WTC11 (cell line): ENCODE results near the gene SAP25. TPM values are rescaled to one million over a fixed set of nuclear protein-coding genes. Genes with fewer than 3 reads are reported as not detected.
"Not testable (repeated sequence)": the region's sequence is repeated elsewhere in the genome, so short reads cannot be mapped to it uniquely, and the experiment has no call there.

Source experiments
- ATAC-seq: fragments of 200-7000 bp; cut with Tn5 transposase; 2 replicates; pipeline ENCODE4 v1.10.0; 2021; ENCODE audit warnings: mild to moderate bottlenecking, moderate library complexity
- CTCF ChIA-PET: fragments of 300-600 bp; sonication (Branson Sonifier 250); formaldehyde crosslinking; loops from one replicate; lab custom pipeline; 2021; ENCODE audit warnings: antibody characterized with exemption; lab: Charles Lee
- POLR2A ChIA-PET: fragments of 350-600 bp; sonication (Branson Sonifier 250); formaldehyde crosslinking; loops from one replicate; lab custom pipeline; 2021; ENCODE audit warnings: antibody characterized with exemption; lab: Charles Lee
- DNase-seq: peaks from one replicate; pipeline ENCODE4 v3.0.0; 2021; ENCODE audit warnings: low spot score
- H3K27ac Mint-ChIP-seq: 2 replicates; pipeline ENCODE4 v1.8.0; 2021; ENCODE audit warnings: mixed read lengths
- H3K27me3 Mint-ChIP-seq: 2 replicates; pipeline ENCODE4 v1.8.0; 2021; ENCODE audit warnings: low read depth, mild to moderate bottlenecking, moderate library complexity, mixed read lengths
- H3K36me3 Mint-ChIP-seq: 2 replicates; pipeline ENCODE4 v1.8.0; 2021; ENCODE audit warnings: mixed read lengths
- H3K4me1 Mint-ChIP-seq: 2 replicates; pipeline ENCODE4 v1.8.0; 2022; ENCODE audit warnings: mixed read lengths
- H3K4me3 Mint-ChIP-seq: 2 replicates; pipeline ENCODE4 v1.8.0; 2021; ENCODE audit warnings: mild to moderate bottlenecking, moderate library complexity, mixed read lengths
- H3K9me3 Mint-ChIP-seq: 2 replicates; pipeline ENCODE4 v1.8.0; 2021; ENCODE audit warnings: mixed read lengths
- ATF2 ChIP-seq: sonication (generic); formaldehyde crosslinking; IDR thresholded peaks from 2 replicates; pipeline ENCODE4 v1.8.1; 2022; ENCODE audit warnings: low read depth, missing genetic modification reagents, borderline replicate concordance
- CREM ChIP-seq: sonication (generic); formaldehyde crosslinking; IDR thresholded peaks from 2 replicates; pipeline ENCODE4 v1.8.1; 2022; ENCODE audit warnings: mild to moderate bottlenecking, missing genetic modification reagents, moderate library complexity
- HMGA2 ChIP-seq: fragments of 250-450 bp; sonication (Bioruptor Pico); IDR thresholded peaks from 2 replicates; pipeline ENCODE4 v1.4.0; 2021; ENCODE audit warnings: mild to moderate bottlenecking, moderate library complexity
- PREB ChIP-seq: sonication (generic); formaldehyde crosslinking; IDR thresholded peaks from 2 replicates; pipeline ENCODE4 v1.8.1; 2022; ENCODE audit warnings: mild to moderate bottlenecking, missing genetic modification reagents, moderate library complexity, borderline replicate concordance
- total RNA-seq: library from RNA; stranded (reverse); gene quantifications from 3 replicates; pipeline ENCODE4 v1.2.3, GENCODE V29; 2021

The SAP25 gene
- total RNA-seq, 1 experiment from 2014 or later: 9.3 TPM

DNA sequence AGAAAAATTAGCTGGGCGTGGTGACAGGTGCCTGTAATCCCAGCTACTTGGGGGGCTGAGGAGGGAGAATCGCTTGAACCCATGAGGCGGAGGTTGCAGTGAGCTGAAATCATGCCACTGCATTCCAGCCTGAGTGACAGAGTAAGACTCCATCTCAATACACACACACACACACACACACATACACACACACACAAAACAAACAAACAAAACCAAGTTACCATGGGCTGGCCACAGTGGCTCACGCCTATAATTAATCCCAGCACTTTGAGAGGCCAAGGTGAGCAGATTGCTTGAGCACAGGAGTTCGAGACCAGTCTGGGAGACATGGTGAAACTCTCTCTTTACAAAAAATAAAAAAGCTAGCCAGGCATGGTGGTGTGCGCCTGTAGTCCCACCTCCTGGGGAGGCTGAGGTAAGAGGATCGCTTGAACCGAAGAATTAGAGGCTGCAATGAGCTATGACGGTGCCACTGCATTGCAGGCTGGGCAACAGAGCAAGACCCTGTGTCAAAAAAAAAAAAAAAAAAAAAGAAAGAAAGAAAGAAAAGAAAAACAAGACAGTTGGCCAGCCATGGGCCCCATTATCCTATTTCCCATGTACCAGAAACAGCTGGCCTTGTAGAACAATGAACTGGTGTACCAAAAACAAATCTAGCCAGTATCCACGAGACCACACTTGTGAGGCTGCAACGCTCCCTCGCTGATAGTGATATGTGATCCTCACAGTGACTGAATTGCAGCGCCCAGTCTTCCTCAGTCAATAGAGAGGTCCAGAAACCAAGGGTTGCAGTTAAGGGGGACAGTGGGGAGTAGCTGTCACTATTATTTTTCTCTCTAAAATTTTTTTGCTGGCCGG lies 41.3 kb downstream of the SAP25 start (continued):
- no peak for TF ChIP-seq PREB
- no peak for TF ChIP-seq HMGA2
- no peak for TF ChIP-seq CREM
- TF ChIP-seq ATF2 (CRISPR knock-in tag): no peak

- H3K4me1 Mint-ChIP-seq, ATAC-seq, H3K36me3 Mint-ChIP-seq, POLR2A ChIA-PET, H3K27me3 Mint-ChIP-seq, H3K9me3 Mint-ChIP-seq, H3K27ac Mint-ChIP-seq, DNase-seq, H3K4me3 Mint-ChIP-seq: not testable (repeated sequence)
- CTCF ChIA-PET: interaction anchor here (0.9 to 1.1 kb wide), 2 partner anchors 32 to 58 kb away, joined by 3 to 4 read pairs; partner anchors contain the start of gene FBXO24
Measured at GRCh38 chr7:100528108-100528866, 45.4 kb downstream of the SAP25 start.

GRCh38 chr7:100523192-100523591 lies 50.5 kb downstream of the SAP25 start:
- CTCF ChIA-PET, H3K9me3 Mint-ChIP-seq, H3K27ac Mint-ChIP-seq, H3K36me3 Mint-ChIP-seq, H3K4me3 Mint-ChIP-seq, H3K4me1 Mint-ChIP-seq, POLR2A ChIA-PET, ATAC-seq, H3K27me3 Mint-ChIP-seq, DNase-seq: not testable (repeated sequence)

Other genes starting within 250 kb of the SAP25 start
- gene PILRB, start 215.8 kb downstream of the SAP25 start, total RNA-seq: 30.2 to 35.8 TPM (median 30.7 TPM) in 3 replicates
- 1.8 to 3.2 TPM (median 3.0 TPM) in 3 replicates for gene PILRA, start 200.4 kb downstream of the SAP25 start, total RNA-seq
- gene ZCWPW1, start 145.2 kb downstream of the SAP25 start, total RNA-seq: 1.4 to 1.5 TPM (median 1.4 TPM) in 3 replicates
- 41.9 to 49.6 TPM (median 47.7 TPM) in 3 replicates for gene MEPCE, start 144.1 kb downstream of the SAP25 start, total RNA-seq
- 85.9 to 90.8 TPM (median 88.3 TPM) in 3 replicates for gene PPP1R35, start 137.4 kb downstream of the SAP25 start, total RNA-seq
- 0.33 to 0.48 TPM (median 0.39 TPM) in 3 replicates for gene SPACDR, start 109.6 kb downstream of the SAP25 start, total RNA-seq
- 27.5 to 34.5 TPM (median 29.7 TPM) in 3 replicates for gene TSC22D4, start 94.7 kb downstream of the SAP25 start, total RNA-seq
- 6.2 to 7.6 TPM (median 6.7 TPM) in 3 replicates for gene NYAP1, start 90.0 kb downstream of the SAP25 start, total RNA-seq
- 6.4 to 7.4 TPM (median 7.4 TPM) in 3 replicates for gene AGFG2, start 34.7 kb downstream of the SAP25 start, total RNA-seq
- 52.0 to 59.6 TPM (median 56.7 TPM) in 3 replicates for gene LRCH4, start 12.2 kb upstream of the SAP25 start, total RNA-seq
- gene FBXO24, start 12.4 kb upstream of the SAP25 start, total RNA-seq: 0.70 to 1.3 TPM (median 0.94 TPM) in 3 replicates
- gene PCOLCE, start 28.5 kb upstream of the SAP25 start, total RNA-seq: 53.5 to 74.8 TPM (median 70.4 TPM) in 3 replicates
- gene MOSPD3, start 38.6 kb upstream of the SAP25 start, total RNA-seq: 21.9 to 22.4 TPM (median 22.0 TPM) in 3 replicates
- gene TFR2, start 67.7 kb upstream of the SAP25 start, total RNA-seq: 5.7 to 7.1 TPM (median 5.8 TPM) in 3 replicates
- gene ACTL6B, start 82.5 kb upstream of the SAP25 start, total RNA-seq: 0.96 to 1.3 TPM (median 0.99 TPM) in 3 replicates
- gene GNB2, start 99.8 kb upstream of the SAP25 start, total RNA-seq: 182 to 194 TPM (median 184 TPM) in 3 replicates
- 116 to 130 TPM (median 123 TPM) in 3 replicates for gene GIGYF1, start 120.3 kb upstream of the SAP25 start, total RNA-seq
- gene POP7, start 132.2 kb upstream of the SAP25 start, total RNA-seq: 71.9 to 79.2 TPM (median 78.1 TPM) in 3 replicates
- gene EPO, start 146.6 kb upstream of the SAP25 start, total RNA-seq: 0.63 to 0.76 TPM (median 0.66 TPM) in 3 replicates
- gene ZAN, start 159.7 kb upstream of the SAP25 start, total RNA-seq: 0.02 to 0.07 TPM (median 0.02 TPM) in 3 replicates